Esophagus mucosa (tissue), 1 donor: ENCODE results near the gene NR3C2. TPM values are rescaled to one million over a fixed set of nuclear protein-coding genes. Genes with fewer than 3 reads are reported as not detected.
A peak's percentile ranks its signal among the peaks of the same experiment; 100 is the strongest.

Experiments
- ATAC-seq: fragments of 200-7000 bp; cut with Tn5 transposase; one replicate; pipeline ENCODE4 v1.9.1; 2020
- total RNA-seq: library from RNA; stranded (reverse); gene quantifications from one replicate; pipeline ENCODE4 v1.2.4, GENCODE V29; 2023
- donor health status: DM: yes; HTN: yes; CAD: no.

Gene NR3C2
- total RNA-seq, 1 donor from 2014 or later: 1.1 TPM

- ATAC-seq: no peak
Observed at GRCh38 chr4:148255344-148255720, 186.9 kb downstream of the NR3C2 start.

- no peak for ATAC-seq
Observed at GRCh38 chr4:148254621-148255343, 187.4 kb downstream of the NR3C2 start.

- ATAC-seq: no peak
Observed at GRCh38 chr4:148253768-148254167, 188.4 kb downstream of the NR3C2 start.

- ATAC-seq: no peak
Observed at GRCh38 chr4:148248824-148249223, 193.4 kb downstream of the NR3C2 start.

GRCh38 chr4:148245015-148245414 lies 197.2 kb downstream of the NR3C2 start:
- ATAC-seq: no peak

- ATAC-seq: no peak
Observed at GRCh38 chr4:148243837-148244236, 198.4 kb downstream of the NR3C2 start.

GRCh38 chr4:148240241-148240640 lies 202.0 kb downstream of the NR3C2 start:
- no peak for ATAC-seq

- no peak for ATAC-seq
Observed at GRCh38 chr4:148239494-148239985, 202.7 kb downstream of the NR3C2 start.

- ATAC-seq: no peak
Observed at GRCh38 chr4:148238811-148239493, 203.3 kb downstream of the NR3C2 start.

GRCh38 chr4:148238086-148238485 lies 204.1 kb downstream of the NR3C2 start:
- no peak for ATAC-seq

- no peak for ATAC-seq
Observed at GRCh38 chr4:148235809-148236208, 206.4 kb downstream of the NR3C2 start.

GRCh38 chr4:148229798-148230197 lies 212.4 kb downstream of the NR3C2 start:
- ATAC-seq: no peak

GRCh38 chr4:148229028-148229427 lies 213.2 kb downstream of the NR3C2 start:
- ATAC-seq: no peak

- ATAC-seq: no peak
Observed at GRCh38 chr4:148227147-148227546, 215.1 kb downstream of the NR3C2 start.

- no peak for ATAC-seq
Observed at GRCh38 chr4:148226341-148226740, 215.9 kb downstream of the NR3C2 start.

- no peak for ATAC-seq
Observed at GRCh38 chr4:148225639-148226038, 216.6 kb downstream of the NR3C2 start.

- no peak for ATAC-seq
Observed at GRCh38 chr4:148224476-148224875, 217.7 kb downstream of the NR3C2 start.

GRCh38 chr4:148222991-148223660 lies 219.1 kb downstream of the NR3C2 start:
- ATAC-seq: no peak

GRCh38 chr4:148216866-148217814 lies 225.1 kb downstream of the NR3C2 start:
- ATAC-seq: no peak

- ATAC-seq: no peak
Observed at GRCh38 chr4:148216321-148216720, 225.9 kb downstream of the NR3C2 start.

- no peak for ATAC-seq
Observed at GRCh38 chr4:148215202-148215601, 227.0 kb downstream of the NR3C2 start.

GRCh38 chr4:148214529-148215166 lies 227.6 kb downstream of the NR3C2 start:
- ATAC-seq: peak; percentile 50
